Measurements from ENCODE around the gene B4GALT5.

DNA sequence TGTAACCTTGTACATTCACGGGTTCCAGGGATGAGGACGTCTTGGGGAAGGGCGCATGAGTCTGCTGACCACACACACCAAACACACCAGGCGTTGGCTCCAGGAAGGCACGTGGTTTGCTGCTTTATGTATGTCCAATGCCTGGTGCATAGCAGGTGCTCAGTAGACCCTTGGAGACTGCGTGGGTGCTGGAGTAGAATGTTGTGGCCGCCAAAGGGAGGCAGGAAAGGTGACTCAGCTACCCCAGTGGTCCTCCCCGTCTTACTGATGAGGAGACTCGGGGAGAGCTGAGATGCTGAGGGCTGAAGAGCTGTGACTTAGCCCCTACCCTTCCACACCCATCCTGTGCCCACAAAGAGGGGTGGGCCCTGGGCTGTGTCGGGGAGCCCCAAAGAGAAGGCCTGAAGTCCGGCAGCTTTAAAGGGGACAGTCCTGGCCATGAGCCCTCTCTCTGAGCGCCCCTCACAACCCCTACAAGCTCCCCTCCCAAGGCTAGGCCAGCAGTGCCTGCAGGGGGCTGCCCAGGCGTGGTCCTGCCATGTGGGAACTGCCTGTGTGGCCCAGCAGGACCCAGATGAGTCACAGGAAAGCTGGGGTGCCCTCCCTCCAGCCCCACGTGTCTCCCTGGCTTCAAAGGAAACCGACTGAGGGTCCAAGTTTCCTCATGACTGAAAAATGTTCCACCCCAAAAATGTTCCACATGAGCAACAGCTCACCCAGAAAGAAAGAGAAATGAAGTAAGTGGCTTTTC, 117.7 kb downstream of the B4GALT5 start:
- TF ChIP-seq, protein P1, sequence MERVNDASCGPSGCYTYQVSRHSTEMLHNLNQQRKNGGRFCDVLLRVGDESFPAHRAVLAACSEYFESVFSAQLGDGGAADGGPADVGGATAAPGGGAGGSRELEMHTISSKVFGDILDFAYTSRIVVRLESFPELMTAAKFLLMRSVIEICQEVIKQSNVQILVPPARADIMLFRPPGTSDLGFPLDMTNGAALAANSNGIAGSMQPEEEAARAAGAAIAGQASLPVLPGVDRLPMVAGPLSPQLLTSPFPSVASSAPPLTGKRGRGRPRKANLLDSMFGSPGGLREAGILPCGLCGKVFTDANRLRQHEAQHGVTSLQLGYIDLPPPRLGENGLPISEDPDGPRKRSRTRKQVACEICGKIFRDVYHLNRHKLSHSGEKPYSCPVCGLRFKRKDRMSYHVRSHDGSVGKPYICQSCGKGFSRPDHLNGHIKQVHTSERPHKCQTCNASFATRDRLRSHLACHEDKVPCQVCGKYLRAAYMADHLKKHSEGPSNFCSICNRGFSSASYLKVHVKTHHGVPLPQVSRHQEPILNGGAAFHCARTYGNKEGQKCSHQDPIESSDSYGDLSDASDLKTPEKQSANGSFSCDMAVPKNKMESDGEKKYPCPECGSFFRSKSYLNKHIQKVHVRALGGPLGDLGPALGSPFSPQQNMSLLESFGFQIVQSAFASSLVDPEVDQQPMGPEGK (CRISPR knock-in tag; IDR thresholded peaks at IDR 0.05; ENCODE audit: borderline replicate concordance): no peak
- TF ChIP-seq ARNTL (CRISPR knock-in tag; IDR thresholded peaks at IDR 0.05; ENCODE audit: borderline replicate concordance, low read depth) (no peak), ZNF565 (CRISPR knock-in tag; conservative IDR thresholded peaks at IDR 0.05; ENCODE audit: low read depth) (no peak), OSR1 (CRISPR knock-in tag; IDR thresholded peaks at IDR 0.05) (no peak), ZFP3 (CRISPR knock-in tag; IDR thresholded peaks at IDR 0.05) (no peak), ZNF70 (CRISPR knock-in tag; IDR thresholded peaks at IDR 0.05) (no peak), TOX (CRISPR knock-in tag; IDR thresholded peaks at IDR 0.05; ENCODE audit: borderline replicate concordance) (no peak), ZNF8 (CRISPR knock-in tag; IDR thresholded peaks at IDR 0.05) (no peak), SNAI2 (CRISPR knock-in tag; IDR thresholded peaks at IDR 0.05) (no peak), ZFP30 (CRISPR knock-in tag; IDR thresholded peaks at IDR 0.05) (no peak), GLIS3 (CRISPR knock-in tag; IDR thresholded peaks at IDR 0.05) (no peak), ZC3H10 (CRISPR knock-in tag; IDR thresholded peaks at IDR 0.05) (no peak)
- TF ChIP-seq, protein P2, sequence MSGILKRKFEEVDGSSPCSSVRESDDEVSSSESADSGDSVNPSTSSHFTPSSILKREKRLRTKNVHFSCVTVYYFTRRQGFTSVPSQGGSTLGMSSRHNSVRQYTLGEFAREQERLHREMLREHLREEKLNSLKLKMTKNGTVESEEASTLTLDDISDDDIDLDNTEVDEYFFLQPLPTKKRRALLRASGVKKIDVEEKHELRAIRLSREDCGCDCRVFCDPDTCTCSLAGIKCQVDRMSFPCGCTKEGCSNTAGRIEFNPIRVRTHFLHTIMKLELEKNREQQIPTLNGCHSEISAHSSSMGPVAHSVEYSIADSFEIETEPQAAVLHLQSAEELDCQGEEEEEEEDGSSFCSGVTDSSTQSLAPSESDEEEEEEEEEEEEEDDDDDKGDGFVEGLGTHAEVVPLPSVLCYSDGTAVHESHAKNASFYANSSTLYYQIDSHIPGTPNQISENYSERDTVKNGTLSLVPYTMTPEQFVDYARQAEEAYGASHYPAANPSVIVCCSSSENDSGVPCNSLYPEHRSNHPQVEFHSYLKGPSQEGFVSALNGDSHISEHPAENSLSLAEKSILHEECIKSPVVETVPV (CRISPR knock-in tag; IDR thresholded peaks at IDR 0.05): no peak
- TF ChIP-seq, protein P3, sequence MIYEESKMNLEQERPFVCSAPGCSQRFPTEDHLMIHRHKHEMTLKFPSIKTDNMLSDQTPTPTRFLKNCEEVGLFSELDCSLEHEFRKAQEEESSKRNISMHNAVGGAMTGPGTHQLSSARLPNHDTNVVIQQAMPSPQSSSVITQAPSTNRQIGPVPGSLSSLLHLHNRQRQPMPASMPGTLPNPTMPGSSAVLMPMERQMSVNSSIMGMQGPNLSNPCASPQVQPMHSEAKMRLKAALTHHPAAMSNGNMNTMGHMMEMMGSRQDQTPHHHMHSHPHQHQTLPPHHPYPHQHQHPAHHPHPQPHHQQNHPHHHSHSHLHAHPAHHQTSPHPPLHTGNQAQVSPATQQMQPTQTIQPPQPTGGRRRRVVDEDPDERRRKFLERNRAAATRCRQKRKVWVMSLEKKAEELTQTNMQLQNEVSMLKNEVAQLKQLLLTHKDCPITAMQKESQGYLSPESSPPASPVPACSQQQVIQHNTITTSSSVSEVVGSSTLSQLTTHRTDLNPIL (CRISPR knock-in tag; IDR thresholded peaks at IDR 0.05; ENCODE audit: low read depth): no peak

Measured in SK-N-SH treated with all-trans-retinoic acid at 6 μM for 48 hours (cell line).